ENCODE results near the gene BIN1.

The BIN1 gene

DNA sequence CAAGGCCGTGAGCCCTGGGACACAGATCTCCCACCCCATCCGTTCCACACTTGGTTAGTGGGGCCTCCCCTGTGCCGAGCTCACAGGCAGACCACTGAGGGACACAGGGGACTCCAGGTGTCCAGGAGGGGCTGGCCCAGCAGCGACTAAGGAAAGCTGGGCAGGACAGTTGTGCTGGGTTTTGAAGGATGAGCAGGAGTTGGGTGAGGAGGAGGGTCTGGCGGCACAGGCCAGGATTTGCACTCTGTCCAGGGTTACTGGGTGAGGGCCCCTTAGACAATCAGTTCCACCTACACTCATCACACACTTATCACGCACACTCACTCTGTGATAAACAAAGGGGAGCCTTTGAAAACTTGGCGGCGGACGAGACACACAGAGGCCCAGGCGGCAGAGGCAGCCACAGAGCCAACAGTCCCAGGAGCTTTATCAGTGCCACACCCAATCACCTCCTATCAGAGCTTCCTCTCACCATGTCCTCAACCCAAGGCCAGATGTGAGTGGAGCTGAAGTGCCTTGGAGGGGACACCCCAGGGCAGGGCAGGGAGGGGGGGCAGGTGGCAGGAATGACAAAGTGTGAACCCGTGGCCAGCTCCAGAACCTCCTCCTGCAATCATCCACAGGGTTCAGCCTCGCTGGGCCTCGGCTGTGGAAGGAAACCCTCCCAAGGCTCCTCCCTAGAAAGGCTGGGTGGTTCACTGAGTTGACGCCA, 26.6 kb downstream of the BIN1 start:
- TF ChIP-seq, protein P1, sequence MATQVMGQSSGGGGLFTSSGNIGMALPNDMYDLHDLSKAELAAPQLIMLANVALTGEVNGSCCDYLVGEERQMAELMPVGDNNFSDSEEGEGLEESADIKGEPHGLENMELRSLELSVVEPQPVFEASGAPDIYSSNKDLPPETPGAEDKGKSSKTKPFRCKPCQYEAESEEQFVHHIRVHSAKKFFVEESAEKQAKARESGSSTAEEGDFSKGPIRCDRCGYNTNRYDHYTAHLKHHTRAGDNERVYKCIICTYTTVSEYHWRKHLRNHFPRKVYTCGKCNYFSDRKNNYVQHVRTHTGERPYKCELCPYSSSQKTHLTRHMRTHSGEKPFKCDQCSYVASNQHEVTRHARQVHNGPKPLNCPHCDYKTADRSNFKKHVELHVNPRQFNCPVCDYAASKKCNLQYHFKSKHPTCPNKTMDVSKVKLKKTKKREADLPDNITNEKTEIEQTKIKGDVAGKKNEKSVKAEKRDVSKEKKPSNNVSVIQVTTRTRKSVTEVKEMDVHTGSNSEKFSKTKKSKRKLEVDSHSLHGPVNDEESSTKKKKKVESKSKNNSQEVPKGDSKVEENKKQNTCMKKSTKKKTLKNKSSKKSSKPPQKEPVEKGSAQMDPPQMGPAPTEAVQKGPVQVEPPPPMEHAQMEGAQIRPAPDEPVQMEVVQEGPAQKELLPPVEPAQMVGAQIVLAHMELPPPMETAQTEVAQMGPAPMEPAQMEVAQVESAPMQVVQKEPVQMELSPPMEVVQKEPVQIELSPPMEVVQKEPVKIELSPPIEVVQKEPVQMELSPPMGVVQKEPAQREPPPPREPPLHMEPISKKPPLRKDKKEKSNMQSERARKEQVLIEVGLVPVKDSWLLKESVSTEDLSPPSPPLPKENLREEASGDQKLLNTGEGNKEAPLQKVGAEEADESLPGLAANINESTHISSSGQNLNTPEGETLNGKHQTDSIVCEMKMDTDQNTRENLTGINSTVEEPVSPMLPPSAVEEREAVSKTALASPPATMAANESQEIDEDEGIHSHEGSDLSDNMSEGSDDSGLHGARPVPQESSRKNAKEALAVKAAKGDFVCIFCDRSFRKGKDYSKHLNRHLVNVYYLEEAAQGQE (IDR thresholded peaks at IDR 0.05; ENCODE audit: insufficient read depth in 1 of 2, low read depth in 2 of 2, low read length in 2 of 2): no peak
- no peak for TF ChIP-seq SIN3A (IDR thresholded peaks at IDR 0.05; ENCODE audit: borderline replicate concordance, insufficient read depth, low read length)
- no peak for TF ChIP-seq TAF1 (IDR thresholded peaks at IDR 0.05; ENCODE audit: borderline replicate concordance, insufficient read depth, low read length)
- no peak for TF ChIP-seq FOXP2 (optimal IDR thresholded peaks at IDR 0.05; ENCODE audit: borderline replicate concordance, extremely low read depth, extremely low read length, insufficient read depth)
- TF ChIP-seq POLR2AphosphoS5 (IDR thresholded peaks at IDR 0.05; ENCODE audit: low read depth, low read length): no peak

DNA sequence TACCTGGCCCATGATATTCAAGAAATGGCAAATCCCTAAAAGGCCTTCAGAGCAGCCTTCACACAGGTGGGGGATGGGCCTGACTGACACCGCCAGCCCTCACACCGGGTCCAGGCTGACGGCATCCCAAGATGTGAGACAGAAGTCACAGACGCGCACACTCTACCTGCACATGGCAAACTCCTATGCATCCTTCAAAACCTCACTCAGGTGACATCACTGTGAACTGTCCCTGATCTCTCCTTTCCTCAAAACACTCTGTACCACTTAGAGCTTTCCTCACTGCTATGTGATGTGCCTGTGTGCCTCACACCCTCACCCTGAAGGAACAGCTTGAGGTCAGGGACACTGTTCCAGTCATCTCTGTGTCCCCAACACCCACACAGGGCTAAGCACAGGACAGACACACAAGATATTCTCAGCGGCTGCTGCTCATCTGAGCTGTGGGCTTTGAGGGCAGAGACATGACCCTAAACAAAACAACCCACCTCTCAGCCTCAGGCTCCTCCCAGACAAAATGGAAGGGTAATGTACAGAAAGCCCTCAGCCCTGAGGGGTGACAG, 27.5 kb downstream of the BIN1 start:
- TF ChIP-seq POLR2AphosphoS5 (IDR thresholded peaks at IDR 0.05; ENCODE audit: low read depth, low read length) (no peak), FOXP2 (optimal IDR thresholded peaks at IDR 0.05; ENCODE audit: borderline replicate concordance, extremely low read depth, extremely low read length, insufficient read depth) (no peak), TAF1 (IDR thresholded peaks at IDR 0.05; ENCODE audit: borderline replicate concordance, insufficient read depth, low read length) (no peak), SIN3A (IDR thresholded peaks at IDR 0.05; ENCODE audit: borderline replicate concordance, insufficient read depth, low read length) (no peak)
- TF ChIP-seq, protein P1 (IDR thresholded peaks at IDR 0.05; ENCODE audit: insufficient read depth in 1 of 2, low read depth in 2 of 2, low read length in 2 of 2): no peak

- TF ChIP-seq TAF1 (IDR thresholded peaks at IDR 0.05; ENCODE audit: borderline replicate concordance, insufficient read depth, low read length) (no peak), SIN3A (IDR thresholded peaks at IDR 0.05; ENCODE audit: borderline replicate concordance, insufficient read depth, low read length) (no peak), POLR2AphosphoS5 (IDR thresholded peaks at IDR 0.05; ENCODE audit: low read depth, low read length) (no peak), FOXP2 (optimal IDR thresholded peaks at IDR 0.05; ENCODE audit: borderline replicate concordance, extremely low read depth, extremely low read length, insufficient read depth) (no peak)
- TF ChIP-seq, protein P1 (IDR thresholded peaks at IDR 0.05; ENCODE audit: insufficient read depth in 1 of 2, low read depth in 2 of 2, low read length in 2 of 2): no peak
Measured at GRCh38 chr2:127078666-127079270, 28.2 kb downstream of the BIN1 start.

- TF ChIP-seq, protein P1 (IDR thresholded peaks at IDR 0.05; ENCODE audit: insufficient read depth in 1 of 2, low read depth in 2 of 2, low read length in 2 of 2): no peak
- TF ChIP-seq TAF1 (IDR thresholded peaks at IDR 0.05; ENCODE audit: borderline replicate concordance, insufficient read depth, low read length) (no peak), SIN3A (IDR thresholded peaks at IDR 0.05; ENCODE audit: borderline replicate concordance, insufficient read depth, low read length) (no peak), FOXP2 (optimal IDR thresholded peaks at IDR 0.05; ENCODE audit: borderline replicate concordance, extremely low read depth, extremely low read length, insufficient read depth) (no peak), POLR2AphosphoS5 (IDR thresholded peaks at IDR 0.05; ENCODE audit: low read depth, low read length) (no peak)
Measured at GRCh38 chr2:127078028-127078427, 28.9 kb downstream of the BIN1 start.

Data from PFSK-1 (cell line).